Pancreas (tissue), 10 donors: ENCODE data around the gene ABCB1. TPM values are rescaled to one million over a fixed set of nuclear protein-coding genes. Genes with fewer than 3 reads are reported as not detected.
A peak's percentile ranks its signal among the peaks of the same experiment; 100 is the strongest.

Experiments used
- ATAC-seq, 4 donors: fragments of 200-7000 bp; cut with Tn5 transposase; one replicate each; pipeline versions ENCODE4 v1.8.0 to v1.9.1; 2020; ENCODE audit warnings: mild to moderate bottlenecking in 4 of 4, moderate library complexity in 4 of 4
- DNase-seq, 6 donors: peaks; one replicate each; pipeline ENCODE4 v3.0.0-alpha.2; 2020
- FAIRE-seq: peaks from 2 replicates; lab custom pipeline; 2012; peaks lifted over from hg19 to GRCh38; lab: Jason Lieb, UNC
- H3K27ac ChIP-seq, 4 donors: fragments of 200-600 bp; sonication (generic); 1 replicate in 3 of 4; 2 replicates in 1 of 4; pipeline versions ENCODE4 v1.5.0 to v1.8.0; 2020
- H3K27me3 ChIP-seq, 4 donors: fragments of 200-600 bp; one replicate each; pipeline ENCODE4 v1.8.0; 2021
- H3K36me3 ChIP-seq, 3 donors: fragments of 200-600 bp; sonication (generic) in 1 of 3; one replicate each; pipeline versions ENCODE4 v1.5.0 to v1.8.0; 2020 to 2021
- H3K4me1 ChIP-seq, 3 donors: fragments of 200-600 bp; one replicate each; pipeline ENCODE4 v1.8.0; 2021
- H3K4me3 ChIP-seq, 4 donors: fragments of 200-600 bp; sonication (generic) in 2 of 4; one replicate each; pipeline versions ENCODE4 v1.5.0 to v1.8.0; 2020 to 2021
- H3K9me3 ChIP-seq, 4 donors: fragments of 200-600 bp; one replicate each; pipeline ENCODE4 v1.8.0; 2021
- CTCF ChIP-seq, 4 donors: fragments of 200-600 bp; sonication (generic) in 3 of 4; IDR thresholded peaks; one replicate each; pipeline versions ENCODE4 v1.5.0 to v1.8.0; 2021; ENCODE audit warnings: antibody characterized with exemption in 4 of 4
- WGBS, 2 donors: extraction: QIAGEN DNeasy Blood & Tissue Kit; methylation state at CpG; one replicate each; pipeline ENCODE4 v1.1.7; 2013; 5-methylcytosine and 5-hydroxymethylcytosine counted together
- intact Hi-C, 3 donors: fragments of 100-400 bp; cut with DNase I; formaldehyde crosslinking; loops; one replicate each; pipeline versions ENCODE4 v1.11.1 to v1.14.2; 2022
- polyA plus RNA-seq, 2 donors: library from polyadenylated mRNA; stranded (reverse); fragments of 200-250 nt; gene quantifications; one replicate each; pipeline ENCODE4 v1.2.3, GENCODE V29; 2013
- total RNA-seq, 6 donors: library from RNA; stranded (reverse); fragmentation: NEBNext Ultra II Directional in 4 of 6; extraction: Animal tissue kit (Norgen Biotek cat#: 25700) in 4 of 6; gene quantifications; one replicate each; pipeline versions ENCODE4 v1.2.1 to v1.2.4, GENCODE V29; 2021 to 2023
- donor health status: healthy with polysubstance abuse.
- donor health status: DM: no; HTN: no; CAD: no; lungs with moderate emphysema.
- donor health status: DM: no; HTN: no; CAD: no.
- donor health status: control.
- donor health status: control.
- donor health status: Bipolar disorder and iron deficiency.
- donor health status: DM: yes; HTN: yes; CAD: no.
- donor health status: DM: no; HTN: no; CAD: no.
- donor health status: DM: no; HTN: no; CAD: no.
- donor health status: DM: yes; HTN: yes; CAD: no.

Gene ABCB1
- total and polyA plus RNA-seq, 8 donors, result 1.8 to 9.7 (median 3.0) TPM

- intact Hi-C loops, result no loop called here
- no peak for FAIRE-seq
- no peak for TF ChIP-seq CTCF (IDR thresholded peaks at IDR 0.05)
- no peaks in the 10 kb centered on the region for H3K36me3 ChIP-seq
- H3K9me3 ChIP-seq, result no peaks in the 10 kb centered on the region
- peak overlapping the region; percentile 44 to 64 (median 54) for H3K4me3 ChIP-seq
- peaks cover 0 to 5% (median 0%) of the 10 kb centered on the region in 3 donors for H3K4me1 ChIP-seq
- ATAC-seq, result peak; percentile 47 to 66 (median 53)
- 6% methylated on average over 39 of the region's 39 CpGs for WGBS, 2 donors
- peak in 5 of 6 donors; percentile 17 to 77 (median 30) for DNase-seq
- H3K27ac ChIP-seq, result no peak overlapping the region
- H3K27me3 ChIP-seq, result no peaks in the 10 kb centered on the region
Measured at GRCh38 chr7:87628780-87629569, 28.3 kb upstream of the ABCB1 start.

GRCh38 chr7:87627634-87627994, 26.9 kb upstream of the ABCB1 start:
- Histone ChIP-seq H3K4me3 (peak overlapping the region; percentile 44 to 64 (median 54)), H3K36me3 (no peaks in the 10 kb centered on the region), H3K9me3 (no peaks in the 10 kb centered on the region), H3K4me1 (peaks cover 0 to 5% (median 0%) of the 10 kb centered on the region in 3 donors), H3K27me3 (no peaks in the 10 kb centered on the region), H3K27ac (no peak overlapping the region)
- 1 to 3% methylated on average over 30 of the region's 30 CpGs for WGBS, 2 donors
- ATAC-seq (peak; percentile 15 to 47 (median 38)), FAIRE-seq (no peak), DNase-seq (peak in 3 of 6 donors; percentile 36 to 81 (median 65))
- TF ChIP-seq CTCF (IDR thresholded peaks at IDR 0.05), result no peak
- intact Hi-C loops, result no loop called here

GRCh38 chr7:87625101-87625500, 24.4 kb upstream of the ABCB1 start:
- Histone ChIP-seq H3K36me3 (no peaks in the 10 kb centered on the region), H3K27ac (no peak overlapping the region), H3K27me3 (no peaks in the 10 kb centered on the region), H3K4me3 (no peak overlapping the region), H3K9me3 (no peaks in the 10 kb centered on the region), H3K4me1 (peaks cover 0 to 5% (median 0%) of the 10 kb centered on the region in 3 donors)
- ATAC-seq (no peak), DNase-seq (no peak), FAIRE-seq (no peak)
- WGBS, 2 donors, result 71 to 75% methylated on average over 15 of the region's 15 CpGs
- no peak for TF ChIP-seq CTCF (IDR thresholded peaks at IDR 0.05)
- intact Hi-C loops, result no loop called here

GRCh38 chr7:87624628-87625027, 23.9 kb upstream of the ABCB1 start:
- no peak for DNase-seq
- Histone ChIP-seq H3K27me3 (no peaks in the 10 kb centered on the region), H3K4me3 (no peak overlapping the region), H3K27ac (no peak overlapping the region), H3K36me3 (no peaks in the 10 kb centered on the region), H3K4me1 (peaks cover 0 to 5% (median 0%) of the 10 kb centered on the region in 3 donors), H3K9me3 (no peaks in the 10 kb centered on the region)
- 67 to 75% methylated on average over 7 of the region's 7 CpGs for WGBS, 2 donors
- intact Hi-C loops, result no loop called here
- ATAC-seq, result no peak
- no peak for FAIRE-seq
- TF ChIP-seq CTCF (IDR thresholded peaks at IDR 0.05), result no peak

GRCh38 chr7:87615197-87615596, 14.5 kb upstream of the ABCB1 start:
- no peak for ATAC-seq

More at GRCh38 chr7:87615197-87615596, 14.5 kb upstream of the ABCB1 start:
- intact Hi-C loops, result no loop called here
- no peak for DNase-seq
- TF ChIP-seq CTCF (IDR thresholded peaks at IDR 0.05), result no peak
- FAIRE-seq, result no peak
- H3K36me3 ChIP-seq, result no peaks in the 10 kb centered on the region
- no peak overlapping the region for H3K27ac ChIP-seq
- H3K9me3 ChIP-seq, result no peaks in the 10 kb centered on the region
- H3K4me1 ChIP-seq, result no peaks in the 10 kb centered on the region
- H3K27me3 ChIP-seq, result no peaks in the 10 kb centered on the region
- 60 to 81% methylated on average over 1 of the region's 1 CpG for WGBS, 2 donors
- no peak overlapping the region for H3K4me3 ChIP-seq
